Measurements from ENCODE around the gene MTMR3. TPM values are rescaled to one million over a fixed set of nuclear protein-coding genes. Genes with fewer than 3 reads are reported as not detected.

Gene MTMR3
- total and polyA plus RNA-seq, 2 donors (not counting 1 experiment from before 2014, with no cell fraction given) = 31.7 to 67.8 TPM

DNA sequence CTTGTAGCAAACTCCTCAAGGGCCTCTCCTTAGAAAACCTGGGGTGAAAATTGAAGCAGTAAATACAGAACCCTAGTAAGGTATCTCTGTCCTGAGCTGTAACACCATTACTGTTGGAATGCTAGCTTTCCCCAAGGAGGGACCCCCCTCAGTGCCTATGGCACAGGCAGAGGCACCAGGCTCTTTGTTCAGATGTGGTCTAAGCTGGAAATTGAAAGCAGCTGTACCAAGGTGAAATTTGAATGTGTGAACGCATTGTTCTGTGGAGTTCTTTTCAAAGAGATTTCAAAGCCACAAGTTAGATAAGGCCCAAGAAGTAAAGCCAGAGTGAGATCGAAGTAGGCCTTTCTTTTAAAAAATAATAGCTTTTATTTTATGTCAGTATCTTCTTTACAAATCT is 125.4 kb downstream of the MTMR3 start:
- Histone ChIP-seq H3K36me3 (replicated peaks in 1 of 2; ENCODE audit: control extremely low read depth in 1 of 2, control insufficient read depth in 1 of 2, extremely low read depth in 1 of 2, insufficient read depth in 2 of 2, low read length in 1 of 2) (peaks cover 11 to 75% of the 10 kb centered on the region in 2 experiments), H3K4me2 (replicated peaks; ENCODE audit: low read depth, low read length, poor library complexity, severe bottlenecking) (no peak overlapping the region), H3K79me2 (ENCODE audit: control insufficient read depth, insufficient read depth, low read length) (no peaks in the 10 kb centered on the region), H3K9ac (ENCODE audit: low read length) (no peak overlapping the region), H3K27ac (ENCODE audit: low read length in 2 of 2) (no peak overlapping the region), H2AFZ (ENCODE audit: insufficient read depth, low read depth, low read length, poor library complexity, severe bottlenecking) (no peak overlapping the region), H3K9me3 (ENCODE audit: control extremely low read depth in 1 of 3, control insufficient read depth in 2 of 3, insufficient read depth in 1 of 3, low read length in 2 of 3) (no peaks in the 10 kb centered on the region), H3K27me3 (replicated peaks in 1 of 4; ENCODE audit: control extremely low read depth in 1 of 4, control insufficient read depth in 3 of 4, insufficient read depth in 4 of 4, low read length in 3 of 4) (no peaks in the 10 kb centered on the region), H3K4me1 (ENCODE audit: control insufficient read depth in 2 of 2, insufficient read depth in 2 of 2, low read length in 2 of 2) (no peaks in the 10 kb centered on the region), H3K4me3 (ENCODE audit: control extremely low read depth in 1 of 5, extremely low read depth in 1 of 5, insufficient read depth in 1 of 5, low read depth in 2 of 5, low read length in 4 of 5) (no peak overlapping the region), H4K20me1 (ENCODE audit: control insufficient read depth, insufficient read depth, low read length, poor library complexity, severe bottlenecking) (peaks cover 8% of the 10 kb centered on the region)
- POLR2A ChIA-PET = no interaction called here
- no peak overlapping the region for H3K4me3 Mint-ChIP-seq
- intact Hi-C loops (cut with micrococcal nuclease) = no loop called here
- WGBS (ENCODE audit: insufficient coverage) = no CpG with 5 or more reads among the region's 2 CpGs
- H3K4me1 Mint-ChIP-seq = no peaks in the 10 kb centered on the region
- ATAC-seq (ENCODE audit: low read depth) = no peak
- H3K27ac Mint-ChIP-seq = no peak overlapping the region
- TF ChIP-seq, protein P1, sequence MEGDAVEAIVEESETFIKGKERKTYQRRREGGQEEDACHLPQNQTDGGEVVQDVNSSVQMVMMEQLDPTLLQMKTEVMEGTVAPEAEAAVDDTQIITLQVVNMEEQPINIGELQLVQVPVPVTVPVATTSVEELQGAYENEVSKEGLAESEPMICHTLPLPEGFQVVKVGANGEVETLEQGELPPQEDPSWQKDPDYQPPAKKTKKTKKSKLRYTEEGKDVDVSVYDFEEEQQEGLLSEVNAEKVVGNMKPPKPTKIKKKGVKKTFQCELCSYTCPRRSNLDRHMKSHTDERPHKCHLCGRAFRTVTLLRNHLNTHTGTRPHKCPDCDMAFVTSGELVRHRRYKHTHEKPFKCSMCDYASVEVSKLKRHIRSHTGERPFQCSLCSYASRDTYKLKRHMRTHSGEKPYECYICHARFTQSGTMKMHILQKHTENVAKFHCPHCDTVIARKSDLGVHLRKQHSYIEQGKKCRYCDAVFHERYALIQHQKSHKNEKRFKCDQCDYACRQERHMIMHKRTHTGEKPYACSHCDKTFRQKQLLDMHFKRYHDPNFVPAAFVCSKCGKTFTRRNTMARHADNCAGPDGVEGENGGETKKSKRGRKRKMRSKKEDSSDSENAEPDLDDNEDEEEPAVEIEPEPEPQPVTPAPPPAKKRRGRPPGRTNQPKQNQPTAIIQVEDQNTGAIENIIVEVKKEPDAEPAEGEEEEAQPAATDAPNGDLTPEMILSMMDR (IDR thresholded peaks at IDR 0.05) = no peak
- no peak for TF ChIP-seq EZH2 (IDR thresholded peaks at IDR 0.05; ENCODE audit: borderline replicate concordance, insufficient read depth, low read depth, low read length, poor library complexity, severe bottlenecking)
- no peak for DNase-seq
- no peaks in the 10 kb centered on the region for H3K27me3 Mint-ChIP-seq
- CTCF ChIA-PET = interaction anchor here (0.7 to 1.3 kb wide), 2 partner anchors 18 to 373 kb away, joined by 3 to 4 read pairs; no protein-coding TSS in a partner anchor
- no peaks in the 10 kb centered on the region for H3K9me3 Mint-ChIP-seq (ENCODE audit: insufficient read depth)

DNA sequence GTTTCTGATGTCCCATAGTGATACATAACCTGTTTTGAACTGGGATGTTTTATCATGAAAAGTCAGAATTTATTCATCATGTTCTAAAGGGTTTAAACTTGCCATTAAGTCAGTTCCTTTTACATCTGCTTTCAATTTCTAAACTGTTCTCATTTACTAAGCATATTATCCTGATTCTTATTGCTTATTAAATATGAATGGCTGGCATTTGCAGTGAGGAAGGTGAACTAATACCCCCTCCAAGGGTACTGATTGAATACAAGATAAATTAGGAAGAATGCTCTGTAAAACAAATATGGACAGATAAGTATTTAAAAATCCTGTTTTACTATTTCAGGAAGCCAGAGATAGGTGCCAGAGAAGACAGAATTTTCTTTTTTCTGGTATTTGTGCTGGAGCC is 126.5 kb downstream of the MTMR3 start:
- intact Hi-C loops (cut with micrococcal nuclease) = no loop called here
- Histone ChIP-seq H3K79me2 (ENCODE audit: control insufficient read depth, insufficient read depth, low read length) (no peaks in the 10 kb centered on the region), H2AFZ (ENCODE audit: insufficient read depth, low read depth, low read length, poor library complexity, severe bottlenecking) (no peak overlapping the region), H3K4me1 (ENCODE audit: control insufficient read depth in 2 of 2, insufficient read depth in 2 of 2, low read length in 2 of 2) (no peaks in the 10 kb centered on the region), H3K27me3 (replicated peaks in 1 of 4; ENCODE audit: control extremely low read depth in 1 of 4, control insufficient read depth in 3 of 4, insufficient read depth in 4 of 4, low read length in 3 of 4) (no peaks in the 10 kb centered on the region), H4K20me1 (ENCODE audit: control insufficient read depth, insufficient read depth, low read length, poor library complexity, severe bottlenecking) (peaks cover 8% of the 10 kb centered on the region), H3K4me2 (replicated peaks; ENCODE audit: low read depth, low read length, poor library complexity, severe bottlenecking) (no peak overlapping the region), H3K36me3 (replicated peaks in 1 of 2; ENCODE audit: control extremely low read depth in 1 of 2, control insufficient read depth in 1 of 2, extremely low read depth in 1 of 2, insufficient read depth in 2 of 2, low read length in 1 of 2) (peaks cover 10 to 76% of the 10 kb centered on the region in 2 experiments), H3K9me3 (ENCODE audit: control extremely low read depth in 1 of 3, control insufficient read depth in 2 of 3, insufficient read depth in 1 of 3, low read length in 2 of 3) (no peaks in the 10 kb centered on the region), H3K4me3 (ENCODE audit: control extremely low read depth in 1 of 5, extremely low read depth in 1 of 5, insufficient read depth in 1 of 5, low read depth in 2 of 5, low read length in 4 of 5) (no peak overlapping the region), H3K27ac (ENCODE audit: low read length in 2 of 2) (no peak overlapping the region), H3K9ac (ENCODE audit: low read length) (no peak overlapping the region)
- Mint-ChIP-seq H3K9me3 (ENCODE audit: insufficient read depth) (no peaks in the 10 kb centered on the region), H3K27me3 (no peaks in the 10 kb centered on the region), H3K27ac (no peak overlapping the region), H3K4me1 (no peaks in the 10 kb centered on the region), H3K4me3 (no peak overlapping the region)
- ChIA-PET POLR2A (no interaction called here), CTCF (no interaction called here)
- ATAC-seq (ENCODE audit: low read depth) (no peak), DNase-seq (no peak)
- no peak for TF ChIP-seq EZH2 (IDR thresholded peaks at IDR 0.05; ENCODE audit: borderline replicate concordance, insufficient read depth, low read depth, low read length, poor library complexity, severe bottlenecking)
- TF ChIP-seq, protein P1 (IDR thresholded peaks at IDR 0.05) = no peak
